MM.1S (cell line): ENCODE data around the gene TCHH.

Experiments used
- DNase-seq: peaks from one replicate; pipeline ENCODE4 v3.0.0-alpha.2; 2015
- H2AFZ ChIP-seq: fragments of 300-600 bp; sonication (generic); 2 replicates; pipeline ENCODE4 v1.6.0; 2016; ENCODE audit warnings: antibody characterized with exemption, low read length
- H3F3A ChIP-seq: fragments of 300-600 bp; sonication (generic); 2 replicates; pipeline ENCODE4 v1.6.1; 2016; ENCODE audit warnings: mild to moderate bottlenecking, antibody characterized with exemption, low read length, moderate library complexity, mixed read lengths; ENCODE audit not compliant: insufficient read depth
- H3K27ac ChIP-seq: fragments of 300-600 bp; sonication (generic); 2 replicates; pipeline ENCODE4 v1.5.1; 2016; ENCODE audit warnings: mild to moderate bottlenecking, low read length
- H3K27me3 ChIP-seq: fragments of 300-600 bp; sonication (generic); replicated peaks from 2 replicates; pipeline ENCODE4 v1.6.0; 2016; ENCODE audit warnings: low read length; ENCODE audit not compliant: insufficient read depth
- H3K36me3 ChIP-seq: fragments of 300-600 bp; sonication (generic); replicated peaks from 2 replicates; pipeline ENCODE4 v1.6.1; 2016; ENCODE audit warnings: mild to moderate bottlenecking, low read length, mixed read lengths; ENCODE audit not compliant: insufficient read depth
- H3K4me1 ChIP-seq: fragments of 300-600 bp; sonication (generic); 2 replicates; pipeline ENCODE4 v1.6.1; 2016; ENCODE audit warnings: low read length, mixed read lengths
- H3K4me2 ChIP-seq: fragments of 300-600 bp; sonication (generic); 2 replicates; pipeline ENCODE4 v1.6.0; 2016; ENCODE audit warnings: low read depth, low read length
- H3K4me3 ChIP-seq: fragments of 300-600 bp; sonication (generic); 2 replicates; pipeline ENCODE4 v1.5.1; 2016; ENCODE audit warnings: low read length, mixed read lengths
- H3K79me2 ChIP-seq: fragments of 300-600 bp; sonication (generic); 2 replicates; pipeline ENCODE4 v1.6.1; 2016; ENCODE audit warnings: mixed run types, low read length, mixed read lengths
- H3K9ac ChIP-seq: fragments of 300-600 bp; sonication (generic); 2 replicates; pipeline ENCODE4 v1.6.1; 2016; ENCODE audit warnings: low read length, mixed read lengths
- H3K9me2 ChIP-seq: fragments of 300-600 bp; sonication (generic); replicated peaks from 2 replicates; pipeline ENCODE4 v1.6.1; 2016; ENCODE audit warnings: mild to moderate bottlenecking, low read length, mixed read lengths; ENCODE audit not compliant: insufficient read depth
- H3K9me3 ChIP-seq: fragments of 300-600 bp; sonication (generic); replicated peaks from 2 replicates; pipeline ENCODE4 v1.6.1; 2016; ENCODE audit warnings: mild to moderate bottlenecking, low read length, mixed read lengths; ENCODE audit not compliant: insufficient read depth
- H4K20me1 ChIP-seq: fragments of 300-600 bp; sonication (generic); 2 replicates; pipeline ENCODE4 v1.6.1; 2016; ENCODE audit warnings: mild to moderate bottlenecking, low read length, moderate library complexity, mixed read lengths; ENCODE audit not compliant: insufficient read depth
- CTCF ChIP-seq: fragments of 300-600 bp; sonication (generic); IDR thresholded peaks from 2 replicates; pipeline ENCODE4 v1.5.1; 2016; ENCODE audit warnings: antibody characterized with exemption, low read length, mixed read lengths
- EZH2 ChIP-seq: fragments of 300-600 bp; sonication (generic); optimal IDR thresholded peaks from 2 replicates; pipeline ENCODE3; 2017; ENCODE audit warnings: low read depth, mild to moderate bottlenecking, antibody characterized with exemption, low read length, mixed read lengths
- EZH2phosphoT487 ChIP-seq: fragments of 300-600 bp; sonication (generic); IDR thresholded peaks from 2 replicates; pipeline ENCODE4 v1.6.1; 2018; ENCODE audit warnings: antibody characterized with exemption, low read length

Gene TCHH

GRCh38 chr1:152130186-152130585 lies 14.9 kb upstream of the TCHH start:
- H3K9ac ChIP-seq = no peak overlapping the region
- no peak overlapping the region for H3K4me2 ChIP-seq
- no peak overlapping the region for H2AFZ ChIP-seq
- TF ChIP-seq CTCF (no peak), EZH2phosphoT487 (no peak)
- no peak overlapping the region for H3K27ac ChIP-seq
- peaks cover 16% of the 10 kb centered on the region for H3K4me1 ChIP-seq
- no peaks in the 10 kb centered on the region for H3K9me3 ChIP-seq
- peaks cover 5% of the 10 kb centered on the region; the same call in 1 of the 2 replicates for H3F3A ChIP-seq
- H3K36me3 ChIP-seq = no peaks in the 10 kb centered on the region
- no peak for DNase-seq
- no peak overlapping the region for H3K4me3 ChIP-seq
- H3K9me2 ChIP-seq = no peaks in the 10 kb centered on the region
- no peaks in the 10 kb centered on the region for H3K27me3 ChIP-seq
- H3K79me2 ChIP-seq = no peaks in the 10 kb centered on the region
- H4K20me1 ChIP-seq = no peaks in the 10 kb centered on the region

- Histone ChIP-seq H3F3A (peaks cover 5% of the 10 kb centered on the region; the same call in 1 of the 2 replicates), H3K4me2 (no peak overlapping the region), H3K4me3 (no peak overlapping the region), H3K9me3 (no peaks in the 10 kb centered on the region), H2AFZ (no peak overlapping the region), H3K9me2 (no peaks in the 10 kb centered on the region), H3K36me3 (no peaks in the 10 kb centered on the region), H3K79me2 (no peaks in the 10 kb centered on the region), H3K4me1 (peaks cover 17% of the 10 kb centered on the region), H3K27me3 (no peaks in the 10 kb centered on the region), H4K20me1 (no peaks in the 10 kb centered on the region), H3K27ac (no peak overlapping the region), H3K9ac (no peak overlapping the region)
- TF ChIP-seq CTCF (no peak), EZH2 (no peak), EZH2phosphoT487 (no peak)
- DNase-seq = no peak
Observed at GRCh38 chr1:152127673-152128072, 12.4 kb upstream of the TCHH start.

- Histone ChIP-seq H3K27ac (peak overlapping the region; percentile 5; the same call in 1 of the 2 replicates), H3K4me1 (peaks cover 17% of the 10 kb centered on the region), H3K9ac (no peak overlapping the region), H3K27me3 (no peaks in the 10 kb centered on the region), H2AFZ (peak overlapping the region; percentile 12; the same call in 1 of the 2 replicates), H4K20me1 (no peaks in the 10 kb centered on the region), H3K4me3 (no peak overlapping the region), H3F3A (peaks cover 5% of the 10 kb centered on the region; the same call in 1 of the 2 replicates), H3K4me2 (peak overlapping the region; percentile 35), H3K9me2 (no peaks in the 10 kb centered on the region), H3K36me3 (no peaks in the 10 kb centered on the region), H3K79me2 (no peaks in the 10 kb centered on the region), H3K9me3 (no peaks in the 10 kb centered on the region)
- TF ChIP-seq EZH2 (no peak), CTCF (no peak), EZH2phosphoT487 (no peak)
- peak; percentile 92 for DNase-seq
Observed at GRCh38 chr1:152125834-152126443, 10.7 kb upstream of the TCHH start.
